HG02623 (cell line): ENCODE results near the gene PLXNC1.

Source experiments
- ATAC-seq: cut with Tn5 transposase; IDR thresholded peaks from one replicate; pipeline ENCODE4 v1.9.1; 2021; ENCODE audit warnings: moderate library complexity; ENCODE audit not compliant: unreplicated experiment

Gene PLXNC1

GRCh38 chr12:94147991-94148738 lies at the start of gene PLXNC1:
Gene PLXNC1, plus strand, starts transcription at chr12:94148577. Its CDS starts 395 bp downstream, at chr12:94148972.
- peak; percentile 38 for ATAC-seq

DNA sequence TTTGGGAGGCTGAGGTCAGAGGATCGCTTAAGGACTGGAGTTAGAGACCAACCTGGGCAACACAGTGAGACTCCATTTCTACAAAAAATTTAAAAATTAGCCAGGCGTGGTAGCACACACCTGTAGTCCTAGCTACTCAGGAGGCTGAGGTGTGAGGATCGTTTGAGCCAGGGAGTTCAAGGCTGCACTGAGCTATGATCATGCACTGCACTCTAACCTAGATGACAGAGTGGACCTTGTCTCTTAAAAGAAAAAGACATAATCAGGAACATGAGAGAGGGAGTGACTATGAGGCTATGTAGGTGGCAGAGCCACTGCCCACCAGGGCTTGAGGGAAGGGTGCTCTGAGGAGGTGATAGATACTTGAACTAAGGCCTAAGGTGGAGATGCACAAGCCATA lies 49.2 kb upstream of the PLXNC1 start:
- ATAC-seq: no peak

DNA sequence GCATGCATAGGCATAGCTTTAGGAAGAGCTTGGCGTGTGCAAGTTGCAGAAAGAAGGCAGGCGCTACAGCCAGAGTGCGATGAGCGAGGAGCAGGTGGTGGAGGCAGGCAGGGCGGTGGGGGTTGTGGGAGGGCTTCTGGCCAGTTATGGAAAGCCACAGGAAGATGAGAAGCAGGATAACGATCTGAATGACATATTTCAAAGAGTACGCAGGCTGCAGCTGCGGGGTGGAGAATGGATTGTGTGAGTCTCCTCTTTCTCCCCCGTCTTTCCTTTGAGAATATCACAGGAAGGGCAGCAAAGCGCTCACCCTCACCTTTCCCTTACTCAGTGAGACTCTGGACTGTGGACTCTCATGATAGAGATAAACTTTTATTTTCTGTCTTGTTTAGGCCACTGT lies 48.7 kb upstream of the PLXNC1 start:
- no peak for ATAC-seq

- ATAC-seq: no peak
Measured at GRCh38 chr12:94100211-94100627, 48.2 kb upstream of the PLXNC1 start.

- ATAC-seq: peak; percentile 63
Measured at GRCh38 chr12:94100990-94101737, 47.2 kb upstream of the PLXNC1 start.

- peak; percentile 66 for ATAC-seq
Measured at GRCh38 chr12:94101738-94102660, 46.4 kb upstream of the PLXNC1 start.

- ATAC-seq: no peak
Measured at GRCh38 chr12:94103986-94104385, 44.4 kb upstream of the PLXNC1 start.

- ATAC-seq: no peak
Measured at GRCh38 chr12:94107910-94108309, 40.5 kb upstream of the PLXNC1 start.

DNA sequence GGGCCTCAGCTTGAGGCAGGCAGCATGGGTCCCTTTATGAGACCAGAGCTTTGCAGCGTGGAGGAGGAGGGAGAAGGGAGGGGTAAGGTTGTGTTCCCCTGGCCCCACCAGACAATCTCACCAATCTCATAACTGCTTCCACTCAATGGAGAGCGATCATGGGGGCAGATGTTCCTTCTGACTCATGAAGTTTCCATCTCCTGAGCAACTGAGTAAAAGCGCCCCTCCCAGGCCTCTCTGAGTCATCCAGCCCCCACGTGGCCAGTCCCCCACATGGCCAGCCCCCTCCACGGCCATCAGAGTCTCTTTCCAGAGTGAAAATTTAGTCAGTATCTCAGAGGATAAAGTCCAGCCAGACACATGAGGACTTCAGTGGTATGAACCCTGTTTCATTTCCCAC lies 39.2 kb upstream of the PLXNC1 start:
- no peak for ATAC-seq

DNA sequence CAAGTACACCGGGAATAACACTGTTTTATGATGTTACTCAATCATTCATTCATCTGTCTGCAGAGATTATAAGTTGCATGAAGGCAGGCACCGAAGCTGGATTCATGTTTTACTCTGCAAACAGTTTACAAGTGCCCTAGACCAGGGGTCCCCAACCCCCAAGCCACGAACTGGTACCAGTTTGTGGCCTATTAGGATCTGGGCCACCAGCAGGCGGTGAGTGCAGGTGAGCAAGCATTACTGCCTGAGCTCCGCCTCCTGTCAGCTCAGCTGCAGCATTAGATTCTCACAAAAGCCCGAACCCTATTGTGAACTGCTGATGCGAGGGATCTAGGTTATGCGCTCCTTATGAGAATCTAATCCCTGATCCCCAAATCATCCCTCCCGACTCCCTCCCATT lies 38.1 kb upstream of the PLXNC1 start:
- no peak for ATAC-seq

DNA sequence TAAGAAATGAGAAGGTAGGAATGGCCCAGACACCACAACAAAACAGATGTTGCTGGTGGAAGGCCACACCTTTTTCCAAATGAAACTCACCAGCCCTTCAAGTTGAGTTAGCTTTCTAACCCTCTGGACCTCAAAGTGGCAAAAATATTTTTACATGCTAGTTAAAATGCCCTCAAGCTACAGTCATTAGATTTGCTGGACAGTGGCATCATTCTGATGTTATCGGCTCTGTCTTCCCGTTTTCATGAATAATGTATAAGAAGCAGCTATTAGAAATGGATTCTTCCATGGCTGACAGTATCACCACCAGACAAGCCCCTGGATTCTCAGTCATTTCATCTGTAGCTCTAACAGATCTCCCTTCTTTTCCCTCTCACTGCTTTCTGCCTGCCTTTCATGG lies 37.1 kb upstream of the PLXNC1 start:
- no peak for ATAC-seq

DNA sequence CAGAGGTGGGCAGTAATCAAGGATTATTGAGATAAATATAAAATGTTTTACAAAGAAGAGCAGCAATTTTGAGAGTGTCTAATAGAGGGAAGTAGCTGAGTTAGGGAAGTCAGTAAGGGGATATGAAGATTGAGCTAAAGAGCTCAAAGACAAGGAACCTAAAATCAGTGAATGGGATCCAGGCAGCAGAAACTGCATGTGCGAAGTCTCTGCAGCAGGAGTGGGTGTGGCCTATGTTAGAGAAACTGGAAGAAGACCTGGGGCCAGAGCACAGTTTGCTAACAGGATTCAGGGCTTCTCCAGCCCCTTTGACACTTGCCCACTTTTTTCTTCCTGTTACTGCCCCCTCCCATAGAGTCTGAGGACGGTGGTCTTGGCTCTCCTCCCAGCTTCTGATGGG lies 36.3 kb upstream of the PLXNC1 start:
- no peak for ATAC-seq

DNA sequence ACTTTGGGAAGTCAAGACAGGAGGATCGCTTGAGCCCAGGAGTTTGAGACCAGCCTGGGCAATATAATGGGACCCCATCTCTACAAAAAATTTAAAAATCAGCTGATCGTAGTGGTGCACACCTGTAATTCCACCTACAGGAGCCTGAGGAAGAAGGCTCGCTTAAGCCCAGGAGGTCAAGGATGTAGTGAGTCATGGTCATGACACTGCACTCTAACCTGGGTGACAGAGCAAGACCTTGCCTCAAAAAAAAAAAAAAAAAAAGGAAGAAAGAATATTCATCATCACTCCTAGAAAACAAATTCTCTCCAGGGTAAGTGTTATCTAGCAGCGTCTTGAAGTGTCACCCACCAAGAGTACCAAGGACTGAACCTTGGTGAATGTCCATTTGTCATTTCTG lies 34.2 kb upstream of the PLXNC1 start:
- ATAC-seq: no peak

GRCh38 chr12:94116191-94116590 lies 32.2 kb upstream of the PLXNC1 start:
- ATAC-seq: no peak

DNA sequence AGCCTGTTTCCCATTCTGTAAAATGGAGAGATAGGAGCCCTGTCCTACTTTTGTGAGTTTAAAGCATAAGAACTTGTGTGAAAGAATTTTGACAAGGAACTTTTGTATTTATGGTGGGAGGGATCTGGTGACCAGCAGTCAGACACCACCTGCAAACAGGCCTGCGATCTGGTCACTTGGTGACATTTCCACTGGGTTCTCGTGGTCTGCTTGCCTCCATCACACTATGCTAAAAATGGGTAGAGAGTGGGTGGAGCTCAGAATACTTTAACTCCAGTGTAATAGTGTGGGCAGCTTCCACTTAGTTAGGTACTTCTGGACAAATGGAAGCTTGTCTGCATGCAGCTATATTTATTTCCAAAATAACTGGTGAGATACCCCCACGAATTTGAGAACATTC lies 26.5 kb upstream of the PLXNC1 start:
- ATAC-seq: no peak

DNA sequence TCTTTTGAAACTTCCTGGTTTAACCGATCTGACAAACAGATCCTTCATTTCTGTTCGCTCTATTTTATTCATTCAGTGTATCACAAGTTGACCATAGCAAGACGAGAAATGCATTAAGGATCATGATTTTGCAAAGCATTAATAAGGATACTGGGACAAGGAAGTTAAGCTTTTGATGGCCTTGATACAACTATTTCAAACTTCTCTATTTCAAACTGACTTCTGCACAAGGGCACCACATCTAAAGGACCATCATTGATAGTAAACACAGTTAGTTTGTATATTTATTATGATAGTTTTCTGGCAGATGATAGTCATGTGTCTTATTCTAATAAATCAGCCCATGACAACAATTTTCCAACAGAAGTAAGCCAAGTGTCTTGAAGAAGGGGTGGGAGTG lies 25.8 kb upstream of the PLXNC1 start:
- no peak for ATAC-seq

DNA sequence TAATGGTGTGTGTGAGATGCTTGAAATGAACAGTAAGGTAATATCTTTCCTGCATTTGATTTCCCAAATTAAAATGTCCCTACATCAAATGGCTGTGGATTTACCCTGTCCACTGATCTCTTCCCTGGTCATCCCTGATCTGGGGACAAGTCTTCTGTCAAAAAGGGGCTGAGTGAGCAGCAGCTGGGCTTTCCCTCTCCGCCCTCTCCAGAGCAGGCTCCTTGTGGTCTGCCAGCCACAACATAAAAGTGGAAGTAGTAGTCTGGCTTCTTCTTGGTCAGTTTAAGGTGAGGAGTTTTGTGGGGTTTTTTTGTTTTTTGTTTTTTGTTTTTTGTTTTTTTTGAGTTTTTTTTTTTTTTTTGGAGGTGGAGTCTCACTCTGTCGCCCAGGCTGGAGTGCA lies 25.2 kb upstream of the PLXNC1 start:
- ATAC-seq: no peak

DNA sequence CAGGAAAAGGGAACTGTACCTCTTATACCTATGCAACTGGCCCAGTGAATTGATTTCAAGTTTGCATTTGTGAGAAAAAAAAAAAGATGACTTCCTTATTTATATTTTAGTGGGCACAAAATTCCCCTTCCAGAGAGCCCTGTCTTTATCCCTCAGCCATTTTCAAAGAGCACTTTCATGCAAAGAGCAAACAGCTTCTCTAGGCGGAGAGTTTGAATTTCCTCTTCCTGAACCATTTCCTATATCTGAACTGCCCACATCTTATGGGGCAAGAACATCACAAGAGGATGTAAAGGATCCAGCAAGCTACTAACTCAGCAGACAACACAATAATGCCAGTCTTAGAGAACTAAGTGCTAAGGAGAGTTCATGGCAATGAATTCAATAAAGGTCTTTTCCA lies 22.3 kb upstream of the PLXNC1 start:
- no peak for ATAC-seq

DNA sequence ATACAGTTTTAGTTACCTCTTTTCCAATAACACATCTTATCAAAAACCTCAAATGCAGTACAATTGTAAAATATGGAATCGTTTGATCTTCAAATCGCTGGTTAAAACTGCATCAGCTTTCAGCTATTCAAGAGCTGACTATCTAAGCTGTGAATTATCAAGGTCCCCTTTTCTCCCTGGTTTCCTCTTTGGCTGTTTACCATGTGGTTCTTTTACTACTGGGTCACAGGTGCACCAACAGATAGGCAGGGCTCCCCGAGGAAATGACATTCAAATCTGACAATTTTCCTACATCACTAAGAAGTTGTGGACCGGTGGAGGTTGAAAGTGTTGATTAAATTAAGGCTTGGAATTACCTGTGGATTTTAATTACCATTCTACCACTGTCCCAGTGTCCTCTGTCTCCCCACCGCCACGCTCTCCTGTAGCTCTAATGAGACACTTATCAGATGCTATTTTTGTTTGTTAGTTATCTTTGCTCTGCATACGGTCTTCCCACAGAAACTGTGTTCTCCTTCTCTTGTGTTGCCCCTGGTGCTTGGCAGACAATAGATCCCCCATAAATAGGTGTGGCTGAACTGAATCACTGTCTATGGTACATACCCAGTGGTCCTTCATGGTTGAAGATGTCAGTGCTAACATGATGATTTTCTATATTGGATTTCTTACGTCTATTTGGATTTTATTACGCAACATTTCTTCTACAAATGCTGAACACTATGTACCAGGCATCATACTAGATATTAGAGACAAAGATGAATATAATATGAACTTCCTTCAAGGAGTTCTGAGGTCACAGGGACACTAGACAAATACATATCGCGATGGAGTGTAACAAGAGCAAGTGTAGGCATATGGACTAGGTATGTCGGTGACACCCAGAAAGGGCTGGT lies 20.9 kb upstream of the PLXNC1 start:
- no peak for ATAC-seq

DNA sequence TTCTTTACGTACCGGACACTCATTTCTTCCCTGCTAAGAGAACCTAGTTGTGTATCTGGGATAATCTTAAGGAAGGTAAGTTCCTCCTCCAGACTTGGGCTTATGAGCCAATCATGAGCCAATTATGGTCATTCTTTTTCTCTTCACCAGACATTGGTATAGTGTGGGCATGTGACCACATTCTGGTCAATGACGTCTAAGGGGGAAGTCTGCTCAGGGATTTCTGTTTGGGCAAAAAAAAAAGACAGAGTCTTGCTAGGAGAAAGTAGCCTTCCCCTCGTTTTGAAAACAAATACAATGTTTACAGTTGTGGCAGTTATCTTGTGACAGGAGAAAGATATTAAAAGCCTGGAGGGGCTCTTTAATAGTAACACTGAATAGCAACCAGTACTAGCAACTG lies 20.1 kb upstream of the PLXNC1 start:
- no peak for ATAC-seq
